ENCODE results near the gene TUBG2. TPM values are rescaled to one million over a fixed set of nuclear protein-coding genes. Genes with fewer than 3 reads are reported as not detected.

TUBG2 gene
- total and polyA plus RNA-seq, 10 of the 15 experiments (the other 5 are each of a cell fraction or from before 2014, with no cell fraction given) = 1.2 to 12.5 (median 8.9) TPM

DNA sequence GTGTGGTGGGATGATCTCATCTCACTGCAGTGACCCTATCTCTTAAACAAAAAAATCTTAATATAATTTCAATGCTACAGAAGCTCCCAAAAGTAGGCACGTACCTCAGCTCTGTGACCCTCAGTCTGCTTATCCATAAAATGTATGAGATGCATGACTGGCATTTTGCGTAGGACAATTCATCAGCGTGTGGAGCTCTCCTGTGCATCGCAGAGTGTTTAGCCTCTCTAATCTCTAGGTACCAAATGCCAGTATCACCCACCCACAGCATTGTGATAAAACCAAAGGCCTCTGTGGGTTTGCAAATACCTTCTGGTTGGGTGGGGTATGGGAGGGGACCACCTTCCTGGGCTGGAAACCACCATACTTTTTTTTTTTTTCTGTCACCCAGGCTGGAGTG, 19.0 kb upstream of the TUBG2 start:
- CTCF ChIA-PET = interaction anchor here (0.6 to 1.1 kb wide), 3 partner anchors 9 to 53 kb away, joined by 3 read pairs; no protein-coding TSS in a partner anchor
- intact Hi-C loops (cut with micrococcal nuclease; ENCODE audit: unreplicated experiment) = no loop called here
- 68% methylated on average over 4 of the region's 4 CpGs for whole genome bisulfite sequencing (ENCODE audit: insufficient coverage, insufficient replicate concordance, low lambda C conversion rate, missing lambda C conversion rate)
- H3K36me3 ChIP-seq (ENCODE audit: control insufficient read depth in 2 of 2, insufficient read depth in 2 of 2, low read length in 1 of 2) = no peaks in the 10 kb centered on the region
- H3K79me2 ChIP-seq (ENCODE audit: control insufficient read depth, insufficient read depth, low read length) = no peaks in the 10 kb centered on the region
- POLR2A ChIA-PET = interaction anchor here (0.6 to 1.0 kb wide), 4 partner anchors 21 to 325 kb away, joined by 3 to 7 read pairs (median 3); partner anchors contain the start of genes RETREG3 and TUBG1
- H3K9me3 ChIP-seq (replicated peaks; ENCODE audit: control insufficient read depth, insufficient read depth, low read length) = no peaks in the 10 kb centered on the region
- RAD21 ChIA-PET (ENCODE audit: unreplicated experiment) = no interaction called here
- H3K4me1 ChIP-seq (ENCODE audit: control insufficient read depth, insufficient read depth, low read length) = no peaks in the 10 kb centered on the region
- no peak overlapping the region for H3K4me2 ChIP-seq (ENCODE audit: control insufficient read depth, insufficient read depth)
- no peak for TF ChIP-seq CBFB (IDR thresholded peaks at IDR 0.05; ENCODE audit: low read depth)
- no peak for TF ChIP-seq BCL11A (IDR thresholded peaks at IDR 0.05; ENCODE audit: low read depth, low read length)
- TF ChIP-seq, protein P1, sequence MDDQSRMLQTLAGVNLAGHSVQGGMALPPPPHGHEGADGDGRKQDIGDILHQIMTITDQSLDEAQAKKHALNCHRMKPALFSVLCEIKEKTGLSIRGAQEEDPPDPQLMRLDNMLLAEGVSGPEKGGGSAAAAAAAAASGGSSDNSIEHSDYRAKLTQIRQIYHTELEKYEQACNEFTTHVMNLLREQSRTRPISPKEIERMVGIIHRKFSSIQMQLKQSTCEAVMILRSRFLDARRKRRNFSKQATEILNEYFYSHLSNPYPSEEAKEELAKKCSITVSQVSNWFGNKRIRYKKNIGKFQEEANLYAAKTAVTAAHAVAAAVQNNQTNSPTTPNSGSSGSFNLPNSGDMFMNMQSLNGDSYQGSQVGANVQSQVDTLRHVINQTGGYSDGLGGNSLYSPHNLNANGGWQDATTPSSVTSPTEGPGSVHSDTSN (IDR thresholded peaks at IDR 0.05; ENCODE audit: insufficient replicate concordance, low read depth, low read length) = no peak
- no peak for TF ChIP-seq MYB (IDR thresholded peaks at IDR 0.05; ENCODE audit: borderline replicate concordance, low read depth, low read length)
- TF ChIP-seq, protein P2, sequence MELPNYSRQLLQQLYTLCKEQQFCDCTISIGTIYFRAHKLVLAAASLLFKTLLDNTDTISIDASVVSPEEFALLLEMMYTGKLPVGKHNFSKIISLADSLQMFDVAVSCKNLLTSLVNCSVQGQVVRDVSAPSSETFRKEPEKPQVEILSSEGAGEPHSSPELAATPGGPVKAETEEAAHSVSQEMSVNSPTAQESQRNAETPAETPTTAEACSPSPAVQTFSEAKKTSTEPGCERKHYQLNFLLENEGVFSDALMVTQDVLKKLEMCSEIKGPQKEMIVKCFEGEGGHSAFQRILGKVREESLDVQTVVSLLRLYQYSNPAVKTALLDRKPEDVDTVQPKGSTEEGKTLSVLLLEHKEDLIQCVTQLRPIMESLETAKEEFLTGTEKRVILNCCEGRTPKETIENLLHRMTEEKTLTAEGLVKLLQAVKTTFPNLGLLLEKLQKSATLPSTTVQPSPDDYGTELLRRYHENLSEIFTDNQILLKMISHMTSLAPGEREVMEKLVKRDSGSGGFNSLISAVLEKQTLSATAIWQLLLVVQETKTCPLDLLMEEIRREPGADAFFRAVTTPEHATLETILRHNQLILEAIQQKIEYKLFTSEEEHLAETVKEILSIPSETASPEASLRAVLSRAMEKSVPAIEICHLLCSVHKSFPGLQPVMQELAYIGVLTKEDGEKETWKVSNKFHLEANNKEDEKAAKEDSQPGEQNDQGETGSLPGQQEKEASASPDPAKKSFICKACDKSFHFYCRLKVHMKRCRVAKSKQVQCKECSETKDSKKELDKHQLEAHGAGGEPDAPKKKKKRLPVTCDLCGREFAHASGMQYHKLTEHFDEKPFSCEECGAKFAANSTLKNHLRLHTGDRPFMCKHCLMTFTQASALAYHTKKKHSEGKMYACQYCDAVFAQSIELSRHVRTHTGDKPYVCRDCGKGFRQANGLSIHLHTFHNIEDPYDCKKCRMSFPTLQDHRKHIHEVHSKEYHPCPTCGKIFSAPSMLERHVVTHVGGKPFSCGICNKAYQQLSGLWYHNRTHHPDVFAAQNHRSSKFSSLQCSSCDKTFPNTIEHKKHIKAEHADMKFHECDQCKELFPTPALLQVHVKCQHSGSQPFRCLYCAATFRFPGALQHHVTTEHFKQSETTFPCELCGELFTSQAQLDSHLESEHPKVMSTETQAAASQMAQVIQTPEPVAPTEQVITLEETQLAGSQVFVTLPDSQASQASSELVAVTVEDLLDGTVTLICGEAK (IDR thresholded peaks at IDR 0.05; ENCODE audit: borderline replicate concordance) = no peak
- no peak for TF ChIP-seq ZNF24 (IDR thresholded peaks at IDR 0.05)
- TF ChIP-seq, protein P3, sequence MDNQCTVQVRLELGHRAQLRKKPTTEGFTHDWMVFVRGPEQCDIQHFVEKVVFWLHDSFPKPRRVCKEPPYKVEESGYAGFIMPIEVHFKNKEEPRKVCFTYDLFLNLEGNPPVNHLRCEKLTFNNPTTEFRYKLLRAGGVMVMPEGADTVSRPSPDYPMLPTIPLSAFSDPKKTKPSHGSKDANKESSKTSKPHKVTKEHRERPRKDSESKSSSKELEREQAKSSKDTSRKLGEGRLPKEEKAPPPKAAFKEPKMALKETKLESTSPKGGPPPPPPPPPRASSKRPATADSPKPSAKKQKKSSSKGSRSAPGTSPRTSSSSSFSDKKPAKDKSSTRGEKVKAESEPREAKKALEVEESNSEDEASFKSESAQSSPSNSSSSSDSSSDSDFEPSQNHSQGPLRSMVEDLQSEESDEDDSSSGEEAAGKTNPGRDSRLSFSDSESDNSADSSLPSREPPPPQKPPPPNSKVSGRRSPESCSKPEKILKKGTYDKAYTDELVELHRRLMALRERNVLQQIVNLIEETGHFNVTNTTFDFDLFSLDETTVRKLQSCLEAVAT (IDR thresholded peaks at IDR 0.05) = no peak
- TF ChIP-seq ZZZ3 (IDR thresholded peaks at IDR 0.05; ENCODE audit: control insufficient read depth, insufficient read length, low read depth) = no peak
- no peak for TF ChIP-seq SIN3A (IDR thresholded peaks at IDR 0.05; ENCODE audit: low read depth, low read length)
- FAIRE-seq = no peak
- no peak overlapping the region for H3K27ac ChIP-seq (ENCODE audit: control insufficient read depth, insufficient read depth)
- in situ Hi-C loops (cut with MboI) = no loop called here
- H3K9ac ChIP-seq (ENCODE audit: control insufficient read depth, insufficient read depth, low read length) = no peak overlapping the region
- DNase-seq (ENCODE audit: low read depth, low spot score) = no peak
- no TSS peak for BruUV-seq (replicated peaks)
- ATAC-seq = no peak
- no peak overlapping the region for H2AFZ ChIP-seq (ENCODE audit: control insufficient read depth, low read depth, low read length)
- no peaks in the 10 kb centered on the region for H4K20me1 ChIP-seq (ENCODE audit: control insufficient read depth, insufficient read depth)
- H3K4me3 ChIP-seq = no peak overlapping the region
- H3K27me3 ChIP-seq (replicated peaks in 1 of 2; ENCODE audit: control insufficient read depth in 2 of 2, insufficient read depth in 2 of 2, low read length in 1 of 2) = no peaks in the 10 kb centered on the region; a peak in 1 of 4 replicates
- SMC1A ChIA-PET (ENCODE audit: uncharacterized antibody, unreplicated experiment) = interaction anchor here (0.9 to 1.0 kb wide), 2 partner anchors 16 to 34 kb away, joined by 3 to 4 read pairs; no protein-coding TSS in a partner anchor
